Urothelium cell line (cell line): ENCODE data around the gene SLC38A6.
"Not testable (repeated sequence)": the region's sequence is repeated elsewhere in the genome, so short reads cannot be mapped to it uniquely, and the experiment has no call there.

Experiments used
- DNase-seq: peaks from one replicate; pipeline ENCODE4 v3.0.0; 2011; ENCODE audit warnings: low spot score, mixed read lengths
- FAIRE-seq: peaks from 2 replicates; lab custom pipeline; 2011; peaks lifted over from hg19 to GRCh38; lab: Jason Lieb, UNC

Gene SLC38A6

GRCh38 chr14:61048640-61049039, 67.6 kb downstream of the SLC38A6 start:
- DNase-seq, result no peak
- no peak for FAIRE-seq

DNA sequence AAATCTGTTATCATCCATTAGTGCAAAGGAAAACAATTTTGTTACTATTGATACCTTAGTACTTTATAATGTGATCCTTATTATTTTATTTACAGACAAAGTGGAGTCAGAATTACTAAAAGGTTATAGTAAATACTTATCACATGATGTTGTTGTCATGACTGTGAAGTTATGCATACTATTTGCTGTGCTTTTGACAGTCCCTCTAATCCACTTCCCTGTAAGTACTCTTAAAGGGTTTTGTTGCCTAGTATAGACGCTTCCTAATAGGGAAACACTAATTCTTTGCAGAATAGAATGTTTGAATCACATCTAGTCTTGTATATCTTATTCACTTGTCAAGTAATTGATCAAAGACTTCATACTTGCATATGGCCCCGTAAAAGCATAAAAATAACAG, 69.4 kb downstream of the SLC38A6 start:
- no peak for FAIRE-seq
- no peak for DNase-seq

GRCh38 chr14:61051051-61051450, 70.0 kb downstream of the SLC38A6 start:
- no peak for DNase-seq
- no peak for FAIRE-seq

GRCh38 chr14:61051621-61052020, 70.6 kb downstream of the SLC38A6 start:
- no peak for FAIRE-seq
- DNase-seq, result no peak

DNA sequence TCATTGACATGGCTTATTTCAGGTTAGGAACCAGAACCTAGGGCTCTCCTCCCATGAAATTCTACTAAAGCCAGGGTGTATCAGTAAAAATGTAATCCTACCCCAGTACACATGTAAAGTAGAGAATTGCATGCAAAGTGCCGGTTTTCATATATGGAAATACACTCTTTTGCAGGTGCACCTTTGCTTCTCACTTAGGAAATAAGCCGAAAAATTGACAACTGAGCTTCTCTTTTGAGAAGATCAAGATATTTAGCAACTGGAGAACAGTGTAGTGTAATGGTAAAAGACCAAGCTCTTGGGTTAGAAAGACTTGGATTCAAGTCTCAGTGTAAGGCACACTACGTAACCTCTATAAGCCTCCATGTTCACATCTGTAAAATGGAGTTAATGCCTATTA, 82.4 kb downstream of the SLC38A6 start:
- FAIRE-seq (no peak), DNase-seq (no peak)

DNA sequence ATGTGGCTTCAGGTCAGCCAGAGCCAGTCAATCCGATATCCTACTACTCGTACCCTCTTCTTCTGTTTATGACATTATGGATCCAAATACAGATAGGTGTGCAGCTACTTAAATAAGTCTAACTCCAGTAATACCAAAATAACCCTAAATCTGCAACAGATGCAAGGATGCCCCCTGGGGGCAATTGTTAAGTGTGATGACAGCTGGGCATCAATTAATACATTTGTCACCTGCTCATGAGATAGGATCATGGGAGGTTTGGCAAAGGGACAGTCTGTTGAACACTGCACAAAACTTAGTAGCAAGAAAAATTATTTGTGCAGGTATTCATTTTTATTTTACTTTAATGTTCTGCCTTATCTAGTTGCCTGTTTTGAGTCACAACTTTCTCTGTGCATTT, 83.2 kb downstream of the SLC38A6 start:
- FAIRE-seq (peak; percentile 87), DNase-seq (no peak)

DNA sequence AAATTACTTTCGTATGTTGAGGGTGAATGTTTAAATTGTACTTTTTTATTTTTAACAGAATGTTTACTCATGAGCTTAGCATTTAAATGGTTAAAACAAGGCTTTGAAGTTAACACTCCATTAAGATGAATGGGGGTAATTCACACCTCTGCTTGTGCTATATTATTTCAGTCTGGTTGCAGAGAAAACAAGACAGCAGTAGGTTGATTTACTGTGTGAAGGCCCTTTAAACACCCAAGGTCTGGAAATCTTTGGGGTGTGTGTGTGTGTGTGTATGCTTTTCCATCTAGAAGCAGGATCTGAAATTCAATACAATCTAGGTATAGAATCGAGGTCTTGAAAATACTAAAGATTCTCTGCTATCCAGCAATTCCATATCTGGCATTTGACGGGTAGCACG, 83.8 kb downstream of the SLC38A6 start:
- FAIRE-seq (no peak), DNase-seq (no peak)

DNA sequence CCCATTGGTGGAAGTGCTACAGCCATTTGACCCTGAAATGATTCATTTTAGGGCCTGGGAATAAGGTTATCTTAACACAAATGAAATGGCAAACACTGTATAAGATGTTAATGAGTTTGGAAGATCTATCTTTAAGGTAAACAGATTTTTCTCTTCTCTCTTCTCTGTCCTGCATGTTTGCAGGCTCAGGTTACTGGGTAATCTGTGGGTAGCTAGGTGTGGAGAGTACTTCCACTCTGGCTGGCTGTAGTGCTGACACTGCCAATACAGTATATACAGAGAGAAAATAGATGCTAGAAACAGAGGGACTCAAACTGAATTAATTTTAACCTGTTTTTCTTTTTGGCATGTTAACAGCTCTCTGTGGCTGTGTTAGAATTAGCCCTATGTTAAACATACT, 84.6 kb downstream of the SLC38A6 start:
- FAIRE-seq, result peak; percentile 9
- DNase-seq, result no peak

DNA sequence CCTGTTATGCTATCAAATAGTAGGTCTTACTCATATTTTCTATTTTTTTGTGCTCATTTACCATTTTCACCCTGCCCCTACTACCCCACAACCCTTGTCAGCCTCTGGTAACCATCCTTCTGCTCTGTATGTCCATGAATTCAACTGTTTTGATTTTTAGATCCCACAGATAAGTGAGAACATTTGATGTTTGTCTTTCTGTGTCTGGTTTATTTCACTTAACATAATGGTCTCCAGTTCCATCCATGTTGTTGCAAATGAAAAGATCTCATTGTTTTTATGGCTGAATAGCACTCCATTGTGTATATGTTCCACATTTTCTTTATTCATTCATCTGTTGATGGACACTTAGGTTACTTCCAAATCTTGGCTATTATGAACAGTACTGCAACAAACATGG, 91.4 kb downstream of the SLC38A6 start:
- DNase-seq, FAIRE-seq: not testable (repeated sequence)

DNA sequence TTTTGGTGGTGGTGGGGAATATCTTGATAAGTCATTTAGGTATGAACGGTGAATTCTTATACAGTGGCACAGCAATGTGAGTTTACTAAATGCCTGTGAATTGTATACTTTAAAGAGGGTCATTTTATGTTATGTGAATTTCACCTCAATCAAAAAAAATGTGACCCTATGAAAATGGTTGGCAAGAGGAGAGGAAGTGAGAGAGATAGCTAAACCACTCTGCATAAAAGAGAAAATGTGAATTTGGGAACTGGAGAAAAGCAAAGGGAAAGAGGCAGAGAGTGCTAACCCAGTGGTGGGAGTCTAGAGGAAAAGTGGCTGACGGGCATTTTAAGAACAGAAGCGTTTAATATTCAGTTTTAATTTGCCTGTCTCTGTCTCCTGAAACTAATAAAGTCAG, 93.8 kb downstream of the SLC38A6 start:
- FAIRE-seq, result no peak
- DNase-seq, result no peak

DNA sequence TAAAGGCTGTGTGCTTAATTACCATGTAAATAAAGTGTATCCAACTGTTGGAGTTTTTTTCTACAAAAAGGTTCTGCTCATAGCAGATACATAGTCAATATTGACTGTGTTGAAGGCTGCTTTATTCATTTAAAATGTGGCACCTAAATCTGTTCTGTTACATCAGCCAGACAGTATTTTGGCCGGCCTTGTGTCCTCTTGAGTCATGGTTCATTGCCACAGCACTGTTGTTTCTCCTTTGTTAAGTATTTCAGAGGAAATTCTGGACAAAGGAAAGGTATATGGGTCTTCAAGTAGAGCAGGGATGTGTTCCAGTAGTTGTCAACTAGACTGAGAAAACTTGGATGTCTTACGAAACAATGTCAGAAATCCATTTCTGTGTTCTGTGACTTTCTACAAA, 95.5 kb downstream of the SLC38A6 start:
- FAIRE-seq (no peak), DNase-seq (no peak)

GRCh38 chr14:61077437-61077836, 96.4 kb downstream of the SLC38A6 start:
- no peak for DNase-seq
- no peak for FAIRE-seq

DNA sequence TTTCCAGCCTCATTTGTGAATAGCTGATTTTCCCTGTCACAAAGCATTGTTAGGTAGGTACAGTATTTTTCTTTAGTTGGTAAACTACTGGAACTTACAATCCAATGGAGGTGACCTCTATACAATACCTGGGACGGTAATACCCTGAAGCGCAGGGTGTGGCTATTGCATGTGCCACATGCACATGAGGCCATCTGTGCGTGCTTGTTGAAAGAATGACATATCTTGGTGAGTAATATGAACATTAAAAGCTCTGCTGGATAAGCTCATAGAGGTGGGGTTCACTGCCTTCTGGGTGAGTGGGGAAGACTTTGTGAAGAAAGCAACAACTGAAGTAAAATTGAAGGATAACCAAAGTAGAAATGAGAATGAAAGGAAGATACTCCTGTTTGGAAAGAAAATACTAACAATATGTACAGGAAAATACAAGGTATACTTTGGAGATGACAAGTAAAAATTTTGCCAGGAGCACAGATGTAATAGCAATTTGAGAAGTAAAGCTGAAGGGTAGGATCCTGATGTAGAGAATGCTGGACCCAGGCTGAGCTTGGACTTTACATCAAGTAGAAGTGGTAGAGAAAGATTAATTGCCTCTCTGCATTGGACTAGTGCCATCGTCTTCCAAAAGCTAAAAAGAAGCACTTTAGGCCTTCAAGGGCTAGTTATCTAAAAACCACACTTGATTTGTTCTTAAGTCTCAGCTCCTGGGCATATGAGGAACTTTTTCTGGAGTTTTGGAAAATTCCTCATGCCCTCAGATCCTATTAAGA, 97.1 kb downstream of the SLC38A6 start:
- no peak for FAIRE-seq

DNA sequence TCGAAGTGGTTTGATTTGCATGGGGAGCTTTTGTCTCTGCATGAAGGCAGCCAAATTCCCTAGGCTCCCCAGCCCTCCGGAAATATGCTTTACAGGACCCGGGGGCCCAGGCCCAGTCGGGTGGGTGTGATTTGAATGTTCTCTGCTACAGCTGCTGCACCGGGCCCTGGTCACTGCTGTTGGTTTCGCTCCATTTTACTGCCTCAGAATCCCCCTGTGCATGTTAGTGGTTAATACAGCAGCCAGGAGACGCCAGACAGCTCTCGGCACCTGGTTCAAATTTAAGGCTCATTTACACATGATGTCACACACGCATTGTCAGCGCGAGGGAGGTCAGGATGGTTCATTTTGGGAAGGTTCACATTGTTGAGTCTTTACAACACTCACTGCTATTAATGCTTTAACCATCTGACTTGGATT, 99.6 kb downstream of the SLC38A6 start:
- DNase-seq (no peak), FAIRE-seq (no peak)

More for the DNA sequence above, 97.1 kb downstream of the SLC38A6 start:
- DNase-seq, result no peak

DNA sequence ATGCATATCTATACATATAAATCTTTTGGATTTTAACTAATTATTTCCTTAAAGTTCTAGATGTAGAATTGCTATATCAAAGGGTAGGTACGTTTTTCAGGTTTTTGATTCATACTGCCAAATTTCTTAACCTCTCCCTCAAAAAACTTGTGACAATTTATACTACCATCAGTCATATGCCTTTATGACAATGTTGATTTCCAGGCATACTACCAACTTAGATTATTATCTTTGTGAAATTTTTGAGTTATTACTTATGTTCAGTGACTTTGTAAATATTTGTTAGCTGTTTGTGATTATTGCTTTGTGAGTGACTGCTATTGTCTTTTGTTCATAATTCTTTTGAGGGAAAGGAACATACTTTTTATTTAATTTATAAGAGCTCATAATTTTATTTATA, 107.0 kb downstream of the SLC38A6 start:
- FAIRE-seq, result no peak
- no peak for DNase-seq

GRCh38 chr14:61089126-61089750, 108.2 kb downstream of the SLC38A6 start:
- peak; percentile 94 for FAIRE-seq

DNA sequence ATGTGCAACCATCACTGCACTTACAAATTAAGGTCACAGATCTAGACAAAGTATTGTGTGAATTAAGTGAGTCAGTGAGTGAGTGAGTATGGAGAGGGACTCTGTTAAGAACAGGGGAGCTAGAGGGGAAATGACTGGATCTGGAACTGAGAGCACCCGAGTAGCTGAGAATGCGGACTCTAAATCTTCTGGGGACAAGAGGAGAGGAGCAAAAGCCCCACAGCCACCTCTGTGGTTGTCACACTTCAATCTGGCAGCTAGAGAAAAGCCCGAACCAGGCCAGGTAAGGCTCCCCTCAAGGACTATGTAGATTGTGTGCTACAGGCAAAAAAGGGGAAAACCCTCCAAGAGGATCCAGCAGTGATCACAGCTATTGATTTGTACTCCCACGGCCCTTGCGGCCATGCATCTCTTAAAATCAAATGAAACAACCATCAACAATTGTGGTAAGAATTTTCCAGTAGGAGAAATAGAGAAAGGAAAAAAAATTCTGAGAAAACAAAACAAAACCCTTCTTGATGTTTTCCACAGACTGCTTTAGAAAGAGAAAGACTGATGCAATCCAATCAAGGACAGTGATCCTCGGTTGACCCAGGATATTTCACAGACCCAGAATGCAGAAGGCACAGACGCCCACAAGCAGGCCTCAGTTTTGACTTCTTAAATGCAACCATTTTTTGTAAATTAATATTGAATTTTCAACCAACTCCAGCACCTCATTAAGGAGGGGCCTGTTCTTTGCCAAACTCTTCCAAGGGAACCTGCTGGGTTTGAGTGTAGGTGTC, 109.6 kb downstream of the SLC38A6 start:
- DNase-seq (no peak), FAIRE-seq (no peak)

More at GRCh38 chr14:61089126-61089750, 108.2 kb downstream of the SLC38A6 start:
- DNase-seq, result no peak

- no peak for DNase-seq
- no peak for FAIRE-seq
Observed at GRCh38 chr14:61091657-61092273, 110.7 kb downstream of the SLC38A6 start.

DNA sequence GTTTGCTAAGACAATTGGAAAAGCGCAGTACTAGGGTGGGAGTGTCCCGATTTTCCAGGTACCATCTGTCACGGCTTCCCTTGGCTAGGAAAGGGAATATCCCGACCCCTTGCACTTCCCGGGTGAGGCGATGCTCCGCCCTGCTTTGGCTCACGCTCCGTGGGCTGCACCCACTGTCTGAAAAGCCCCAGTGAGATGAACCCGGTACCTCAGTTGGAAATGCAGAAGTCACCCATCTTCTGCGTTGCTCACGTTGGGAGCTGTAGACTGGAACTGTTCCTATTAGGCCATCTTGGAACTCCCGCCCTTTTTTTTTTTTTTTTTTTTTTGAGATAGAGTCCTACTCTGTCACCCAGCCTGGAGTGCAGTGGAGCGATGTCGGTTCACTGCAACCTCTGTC, 117.1 kb downstream of the SLC38A6 start:
- not testable (repeated sequence) for FAIRE-seq, DNase-seq

- DNase-seq (no peak), FAIRE-seq (no peak)
Observed at GRCh38 chr14:61098721-61099120, 117.7 kb downstream of the SLC38A6 start.

DNA sequence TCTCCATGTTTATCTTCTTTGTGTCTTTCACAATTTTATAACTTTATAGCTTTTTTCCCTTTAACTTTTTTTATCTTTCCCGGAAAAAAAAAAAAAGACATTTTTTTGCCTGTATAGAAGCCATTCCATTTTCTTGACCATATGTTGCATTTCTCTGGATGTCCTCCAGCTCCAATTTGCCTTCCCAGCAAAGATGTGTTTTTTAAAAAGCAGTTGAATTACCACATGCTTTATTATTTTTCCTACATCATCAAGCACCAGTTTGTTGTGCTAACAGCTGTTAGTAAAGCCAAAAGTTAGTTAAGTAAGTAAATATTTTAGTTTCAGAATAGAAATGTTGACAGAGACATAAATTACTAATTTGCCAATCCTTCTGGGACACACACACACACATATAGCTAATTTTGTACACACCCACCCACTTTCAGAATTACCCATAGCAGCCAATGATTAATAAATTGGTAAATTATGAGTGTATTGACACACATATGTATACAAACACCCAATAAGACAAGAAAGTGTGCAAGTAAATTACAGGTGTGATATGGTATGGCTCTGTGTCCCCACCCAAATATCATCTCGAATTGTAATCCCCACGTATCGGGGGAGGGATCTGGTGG, 118.3 kb downstream of the SLC38A6 start:
- no peak for DNase-seq
- FAIRE-seq, result no peak
